H1 (cell line): Measurements from ENCODE around the gene NAPG. TPM values are rescaled to one million over a fixed set of nuclear protein-coding genes. Genes with fewer than 3 reads are reported as not detected.

Source experiments
- CTCF ChIA-PET: fragments of 300-600 bp; sonication (Branson Sonifier 250); formaldehyde crosslinking; loops from one replicate; lab custom pipeline; 2021; ENCODE audit not compliant: partially characterized antibody; lab: Charles Lee
- POLR2A ChIA-PET: fragments of 300-600 bp; sonication (Branson Sonifier 250); formaldehyde crosslinking; loops from one replicate; lab custom pipeline; 2021; ENCODE audit warnings: inconsistent platforms; ENCODE audit not compliant: partially characterized antibody; lab: Charles Lee
- DNase-seq, 2 experiments: peaks; one replicate each; pipeline versions ENCODE4 v3.0.0 to v3.0.0-alpha.2; 2010 to 2022; ENCODE audit warnings: low spot score in 2 of 2, low read depth in 1 of 2, mixed read lengths in 1 of 2
- FAIRE-seq: peaks from 2 replicates; lab custom pipeline; 2011; peaks lifted over from hg19 to GRCh38; lab: Jason Lieb, UNC
- H2AFZ ChIP-seq: 2 replicates; pipeline ENCODE4 v1.8.1; 2012; ENCODE audit warnings: low read length, inconsistent platforms
- H2AK5ac ChIP-seq: 2 replicates; pipeline ENCODE4 v1.6.1; 2013; ENCODE audit warnings: low read depth, low read length
- H2BK120ac ChIP-seq: replicated peaks from 2 replicates; pipeline ENCODE3; 2013; ENCODE audit warnings: low read depth, low read length, inconsistent platforms
- H2BK12ac ChIP-seq: 2 replicates; pipeline ENCODE4 v1.6.1; 2013; ENCODE audit warnings: low read depth, low read length
- H2BK15ac ChIP-seq: 2 replicates; pipeline ENCODE4 v1.6.1; 2013; ENCODE audit warnings: low read length
- H2BK20ac ChIP-seq: 2 replicates; pipeline ENCODE4 v1.6.1; 2013; ENCODE audit warnings: low read length
- H2BK5ac ChIP-seq: 2 replicates; pipeline ENCODE4 v1.6.1; 2013; ENCODE audit warnings: low read depth, low read length
- H3K14ac ChIP-seq: 2 replicates; pipeline ENCODE4 v1.6.1; 2013; ENCODE audit warnings: inconsistent platforms; ENCODE audit not compliant: insufficient read length
- H3K18ac ChIP-seq: 2 replicates; pipeline ENCODE4 v1.6.1; 2013; ENCODE audit warnings: low read length; ENCODE audit errors: extremely low read depth
- H3K23ac ChIP-seq: 2 replicates; pipeline ENCODE4 v1.6.1; 2013; ENCODE audit warnings: inconsistent platforms; ENCODE audit not compliant: insufficient read length
- H3K23me2 ChIP-seq: 2 replicates; pipeline ENCODE4 v1.6.1; 2013; ENCODE audit warnings: low read depth, low read length
- H3K27ac ChIP-seq: 2 replicates; pipeline ENCODE4 v1.6.1; 2011; ENCODE audit warnings: low read depth, low read length, inconsistent platforms
- H3K27me3 ChIP-seq, 4 experiments: replicated peaks in 1 of 4; 1 replicate in 1 of 4; 2 replicates in 3 of 4; pipeline versions ENCODE4 v1.6.1 to v1.8.1; 2011 to 2013; ENCODE audit warnings: low read length in 3 of 4, mild to moderate bottlenecking in 3 of 4, inconsistent platforms in 2 of 4, mixed read lengths in 2 of 4, moderate library complexity in 1 of 4; ENCODE audit not compliant: control insufficient read depth in 3 of 4, insufficient read depth in 3 of 4; ENCODE audit errors: extremely low read depth in 1 of 4
- H3K36me3 ChIP-seq, 4 experiments: 2 replicates each; pipeline versions ENCODE4 v1.6.1 to v1.8.1; 2011 to 2013; ENCODE audit warnings: mild to moderate bottlenecking in 4 of 4, low read length in 3 of 4, moderate library complexity in 2 of 4, control low read depth in 1 of 4, inconsistent platforms in 1 of 4; ENCODE audit not compliant: insufficient read depth in 4 of 4, control insufficient read depth in 2 of 4
- H3K4ac ChIP-seq: replicated peaks from 2 replicates; pipeline ENCODE3; 2013; ENCODE audit warnings: low read length, low read depth, mixed read lengths, inconsistent platforms; ENCODE audit not compliant: insufficient read length
- H3K4me1 ChIP-seq, 4 experiments: replicated peaks in 1 of 4; 1 replicate in 1 of 4; 2 replicates in 3 of 4; pipeline versions ENCODE4 v1.6.1 to v1.8.1; 2011 to 2013; ENCODE audit warnings: low read length in 3 of 4, inconsistent platforms in 2 of 4, mixed read lengths in 1 of 4; ENCODE audit not compliant: insufficient read depth in 4 of 4, control insufficient read depth in 3 of 4
- H3K4me2 ChIP-seq, 2 experiments: 2 replicates each; pipeline versions ENCODE4 v1.6.1 to v1.8.1; 2011 to 2013; ENCODE audit warnings: low read depth in 2 of 2, low read length in 2 of 2, control low read depth in 1 of 2, inconsistent platforms in 1 of 2, mild to moderate bottlenecking in 1 of 2; ENCODE audit not compliant: insufficient read depth in 1 of 2
- H3K4me3 ChIP-seq, 4 experiments: fragments of 200-600, 300-600 bp in 1 of 4; sonication (generic), shearing (Covaris generic), sonication (Bioruptor Twin) in 1 of 4; 2 replicates each; pipeline versions ENCODE4 v1.5.1 to v1.8.1; 2011 to 2016; ENCODE audit warnings: low read length in 4 of 4, low read depth in 3 of 4, control low read depth in 2 of 4, inconsistent platforms in 2 of 4, mild to moderate bottlenecking in 2 of 4, mixed read lengths in 1 of 4, moderate library complexity in 1 of 4; ENCODE audit not compliant: insufficient read depth in 2 of 4; ENCODE audit errors: extremely low read depth in 1 of 4
- H3K56ac ChIP-seq: replicated peaks from 2 replicates; pipeline ENCODE3; 2013; ENCODE audit warnings: low read depth, mild to moderate bottlenecking, mixed read lengths, low read length, inconsistent platforms; ENCODE audit not compliant: insufficient read length
- H3K79me1 ChIP-seq: 2 replicates; pipeline ENCODE4 v1.6.1; 2013; ENCODE audit warnings: low read depth, low read length, control low read depth
- H3K79me2 ChIP-seq, 2 experiments: 2 replicates each; pipeline versions ENCODE4 v1.6.1 to v1.8.1; 2012 to 2013; ENCODE audit warnings: low read length in 2 of 2, mild to moderate bottlenecking in 2 of 2, inconsistent platforms in 1 of 2; ENCODE audit not compliant: insufficient read depth in 2 of 2, control insufficient read depth in 1 of 2
- H3K9ac ChIP-seq, 4 experiments: replicated peaks in 1 of 4; 1 replicate in 1 of 4; 2 replicates in 3 of 4; pipeline versions ENCODE4 v1.6.1 to v1.8.1; 2011 to 2013; ENCODE audit warnings: low read depth in 3 of 4, low read length in 3 of 4, control low read depth in 2 of 4, mild to moderate bottlenecking in 2 of 4, moderate library complexity in 2 of 4, inconsistent platforms in 1 of 4; ENCODE audit errors: extremely low read depth in 1 of 4
- H3K9me3 ChIP-seq, 2 experiments: 2 replicates each; pipeline versions ENCODE4 v1.6.1 to v1.8.1; 2012 to 2013; ENCODE audit warnings: mild to moderate bottlenecking in 2 of 2, moderate library complexity in 2 of 2, control low read depth in 1 of 2, inconsistent platforms in 1 of 2, low read depth in 1 of 2, low read length in 1 of 2, mixed read lengths in 1 of 2; ENCODE audit not compliant: insufficient read depth in 2 of 2
- H4K20me1 ChIP-seq, 2 experiments: replicated peaks in 1 of 2; 2 replicates each; pipeline versions ENCODE3 to v1.8.1; 2011 to 2013; ENCODE audit warnings: inconsistent platforms in 2 of 2, low read length in 2 of 2, mild to moderate bottlenecking in 1 of 2; ENCODE audit not compliant: insufficient read depth in 2 of 2, control insufficient read depth in 1 of 2
- H4K5ac ChIP-seq: 2 replicates; pipeline ENCODE4 v1.6.1; 2013; ENCODE audit warnings: low read length, low read depth, mixed read lengths, inconsistent platforms; ENCODE audit not compliant: insufficient read length
- H4K8ac ChIP-seq: 2 replicates; pipeline ENCODE4 v1.8.0; 2013; ENCODE audit warnings: mild to moderate bottlenecking, moderate library complexity, low read length, inconsistent platforms; ENCODE audit not compliant: insufficient read depth; ENCODE audit errors: extremely low read depth
- H4K91ac ChIP-seq: replicated peaks from 2 replicates; pipeline ENCODE3; 2013; ENCODE audit warnings: low read length, mixed read lengths, inconsistent platforms; ENCODE audit not compliant: insufficient read length
- CEBPB ChIP-seq: IDR thresholded peaks from 2 replicates; pipeline ENCODE4 v1.6.1; 2012; ENCODE audit warnings: low read depth, low read length
- CREB1 ChIP-seq: IDR thresholded peaks from 2 replicates; pipeline ENCODE4 v1.6.1; 2012; ENCODE audit warnings: inconsistent platforms
- EP300 ChIP-seq, 2 experiments: IDR thresholded peaks; 1 replicate in 1 of 2; 2 replicates in 1 of 2; pipeline ENCODE4 v1.6.1; 2011 to 2012; ENCODE audit warnings: low read depth in 2 of 2, low read length in 2 of 2, mild to moderate bottlenecking in 2 of 2, borderline replicate concordance in 1 of 2, inconsistent platforms in 1 of 2, moderate library complexity in 1 of 2
- FOSL1 ChIP-seq: IDR thresholded peaks from 2 replicates; pipeline ENCODE4 v1.6.1; 2011; ENCODE audit warnings: mild to moderate bottlenecking, low read depth, low read length, moderate library complexity; ENCODE audit not compliant: insufficient read depth
- GABPA ChIP-seq: IDR thresholded peaks from 2 replicates; pipeline ENCODE4 v1.6.1; 2011; ENCODE audit warnings: mild to moderate bottlenecking, low read length, moderate library complexity, borderline replicate concordance; ENCODE audit not compliant: insufficient read depth
- GTF2F1 ChIP-seq: IDR thresholded peaks from 2 replicates; pipeline ENCODE4 v1.6.1; 2012; ENCODE audit warnings: low read depth, low read length, improper control_type of control experiment, borderline replicate concordance
- KDM4A ChIP-seq: IDR thresholded peaks from one replicate; pipeline ENCODE4 v1.7.1; 2012; ENCODE audit warnings: low read depth, mild to moderate bottlenecking, moderate library complexity, low read length, inconsistent platforms; ENCODE audit not compliant: severe bottlenecking
- PHF8 ChIP-seq: fragments of 200-600 bp; sonication (generic); conservative IDR thresholded peaks from 2 replicates; pipeline ENCODE4 v1.7.1; 2012; ENCODE audit warnings: low read depth, mild to moderate bottlenecking, inconsistent platforms, low read length, moderate library complexity
- RBBP5 ChIP-seq: IDR thresholded peaks from 2 replicates; pipeline ENCODE4 v1.7.1; 2012; ENCODE audit warnings: low read depth, mild to moderate bottlenecking, inconsistent platforms, low read length, moderate library complexity, borderline replicate concordance
- SIX5 ChIP-seq: IDR thresholded peaks from 2 replicates; pipeline ENCODE4 v1.6.1; 2011; ENCODE audit warnings: mild to moderate bottlenecking, low read depth, low read length
- SP1 ChIP-seq: IDR thresholded peaks from 2 replicates; pipeline ENCODE4 v1.6.1; 2011; ENCODE audit warnings: low read depth, low read length
- TAF1 ChIP-seq: IDR thresholded peaks from 2 replicates; pipeline ENCODE4 v1.6.1; 2011; ENCODE audit warnings: mild to moderate bottlenecking, low read depth, low read length
- YY1 ChIP-seq: IDR thresholded peaks from 2 replicates; pipeline ENCODE4 v1.6.1; 2011; ENCODE audit warnings: low read depth, mild to moderate bottlenecking, low read length
- WGBS, 2 experiments: shearing (Covaris generic) in 1 of 2; methylation state at CpG; one replicate each; pipeline versions ENCODE4 v1.1.6 to v1.1.7; 2013 to 2015; ENCODE audit warnings: low lambda C conversion rate in 2 of 2, mixed read lengths in 2 of 2, inconsistent platforms in 1 of 2, low coverage in 1 of 2, missing lambda C conversion rate in 1 of 2; ENCODE audit not compliant: insufficient replicate concordance in 2 of 2, insufficient coverage in 1 of 2, insufficient read length in 1 of 2; ENCODE audit errors: extremely low coverage in 1 of 2, missing lambda C conversion rate in 1 of 2; 5-methylcytosine and 5-hydroxymethylcytosine counted together
- polyA plus RNA-seq, 7 experiments: library from polyadenylated mRNA; depleted of rRNA in 3 of 7; stranded (reverse) in 5 of 7; unstranded in 2 of 7; fragments of >200 nt in 5 of 7; fragments of 200-250 nt in 2 of 7; gene quantifications; 1 replicate in 5 of 7; 2 replicates in 1 of 7; 4 replicates in 1 of 7; pipeline versions ENCODE4 v1.2.1 to v1.2.3, GENCODE V29; 2011 to 2013; ENCODE audit warnings: missing spikeins in 2 of 7, mixed read lengths in 2 of 7
- total RNA-seq: library from RNA; stranded (reverse); fragmentation: NEBNext Ultra II Directional; extraction: Animal tissue kit (Norgen Biotek cat#: 25700); gene quantifications from 2 replicates; pipeline ENCODE4 v1.2.1, GENCODE V29; 2021
- TF ChIP-seq, protein P1 (sequence below): IDR thresholded peaks from 2 replicates; pipeline ENCODE4 v1.6.1; 2012; ENCODE audit warnings: inconsistent platforms

Gene NAPG
- total and polyA plus RNA-seq, 2 of the 8 experiments (the other 6 are each of a cell fraction or from before 2014, with no cell fraction given) = 8.0 to 23.5 TPM

DNA sequence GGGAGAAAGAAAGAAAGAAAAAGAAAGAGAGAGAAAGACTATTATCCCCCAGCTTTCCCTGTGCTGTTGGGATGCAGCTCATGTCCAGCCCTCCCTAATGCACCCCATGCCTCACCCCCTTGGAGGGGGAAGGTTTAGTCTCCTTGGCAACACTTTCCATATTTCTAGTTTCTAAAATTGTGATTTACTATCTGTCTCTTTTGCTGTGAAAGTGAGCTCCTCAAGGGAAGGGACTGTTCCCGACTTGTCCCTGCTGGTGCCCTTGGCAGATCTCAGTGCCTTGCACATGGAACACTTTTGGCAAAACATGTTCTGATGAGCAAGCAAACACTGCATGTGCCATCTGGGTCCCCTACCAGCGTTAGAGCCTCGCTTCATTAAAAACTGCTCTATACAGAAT lies 11.7 kb upstream of the NAPG start:
- WGBS, 2 experiments = 91% methylated on average over 3 of the region's 3 CpGs; no CpG with 5 or more reads in 1 of the 2 experiments
- Histone ChIP-seq H3K23me2 (peaks cover 2% of the 10 kb centered on the region; the same call in 1 of the 2 replicates), H2BK12ac (no peak overlapping the region), H3K36me3 (no peaks in the 10 kb centered on the region), H4K91ac (no peak overlapping the region), H2AK5ac (no peak overlapping the region), H3K4me1 (no peaks in the 10 kb centered on the region), H3K4ac (no peak overlapping the region), H3K23ac (no peak overlapping the region), H3K4me3 (no peak overlapping the region), H4K8ac (no peak overlapping the region), H3K56ac (no peak overlapping the region), H4K20me1 (no peaks in the 10 kb centered on the region), H2BK15ac (no peak overlapping the region), H2BK20ac (no peak overlapping the region), H3K9me3 (peaks cover 0 to 4% of the 10 kb centered on the region in 2 experiments; a peak in 1 of 4 replicates), H2BK120ac (no peak overlapping the region), H3K14ac (no peak overlapping the region), H3K18ac (no peak overlapping the region), H4K5ac (no peak overlapping the region), H3K79me1 (no peaks in the 10 kb centered on the region), H3K4me2 (no peak overlapping the region), H3K27ac (no peak overlapping the region), H3K27me3 (0 out of 7 replicates have a peak, but pooled peaks cover 0 to 3% (median 0%) of the 10 kb centered on the region in 4 experiments), H2AFZ (no peak overlapping the region), H3K9ac (no peak overlapping the region), H3K79me2 (no peaks in the 10 kb centered on the region), H2BK5ac (no peak overlapping the region)
- ChIA-PET CTCF (no interaction called here), POLR2A (interaction anchor here (1.6 kb wide), 1 partner anchor 11 kb away, joined by 4 read pairs; the partner anchor contains the start of gene NAPG)
- FAIRE-seq (no peak), DNase-seq (no peak)
- TF ChIP-seq SIX5 = no peak
- TF ChIP-seq GTF2F1 = no peak
- no peak for TF ChIP-seq EP300 (IDR thresholded peaks at IDR 0.05; ENCODE audit: borderline replicate concordance in 1 of 2, low read depth in 2 of 2, low read length in 2 of 2)
- no peak for TF ChIP-seq RBBP5
- no peak for TF ChIP-seq TAF1
- TF ChIP-seq FOSL1 = no peak
- TF ChIP-seq KDM4A = no peak
- TF ChIP-seq CREB1 = no peak
- no peak for TF ChIP-seq SP1
- no peak for TF ChIP-seq YY1
- no peak for TF ChIP-seq GABPA
- TF ChIP-seq PHF8 = no peak
- TF ChIP-seq, protein P1, sequence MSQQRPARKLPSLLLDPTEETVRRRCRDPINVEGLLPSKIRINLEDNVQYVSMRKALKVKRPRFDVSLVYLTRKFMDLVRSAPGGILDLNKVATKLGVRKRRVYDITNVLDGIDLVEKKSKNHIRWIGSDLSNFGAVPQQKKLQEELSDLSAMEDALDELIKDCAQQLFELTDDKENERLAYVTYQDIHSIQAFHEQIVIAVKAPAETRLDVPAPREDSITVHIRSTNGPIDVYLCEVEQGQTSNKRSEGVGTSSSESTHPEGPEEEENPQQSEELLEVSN = no peak
- no peak for TF ChIP-seq CEBPB
